Middle frontal gyrus (tissue), 1 donor: ENCODE measurements around the gene NTRK3.

Experiments
- DNase-seq: peaks from one replicate; pipeline ENCODE4 v3.0.0-alpha.2; 2015; ENCODE audit warnings: low spot score; ENCODE audit errors: extremely low spot score

The NTRK3 gene

GRCh38 chr15:88258093-88258641 lies 1.6 kb upstream of the NTRK3 start:
- no peak for DNase-seq

- no peak for DNase-seq
Observed at GRCh38 chr15:88257311-88258092, 963 bp upstream of the NTRK3 start.

- no peak for DNase-seq
Observed at GRCh38 chr15:88255484-88256278, 858 bp downstream of the NTRK3 start.

GRCh38 chr15:88255087-88255483 lies 1.5 kb downstream of the NTRK3 start:
- DNase-seq: no peak

- DNase-seq: no peak
Observed at GRCh38 chr15:88252441-88252840, 4.1 kb downstream of the NTRK3 start.

GRCh38 chr15:88250826-88251225 lies 5.7 kb downstream of the NTRK3 start:
- DNase-seq: no peak

GRCh38 chr15:88249220-88249619 lies 7.3 kb downstream of the NTRK3 start:
- no peak for DNase-seq

GRCh38 chr15:88247914-88248313 lies 8.6 kb downstream of the NTRK3 start:
- DNase-seq: no peak

GRCh38 chr15:88246666-88247446 lies 9.7 kb downstream of the NTRK3 start:
- peak; percentile 69 for DNase-seq

- no peak for DNase-seq
Observed at GRCh38 chr15:88246081-88246480, 10.5 kb downstream of the NTRK3 start.

GRCh38 chr15:88243895-88244787 lies 12.4 kb downstream of the NTRK3 start:
- DNase-seq: no peak

GRCh38 chr15:88242586-88243555 lies 13.7 kb downstream of the NTRK3 start:
- no peak for DNase-seq

- no peak for DNase-seq
Observed at GRCh38 chr15:88241461-88241860, 15.1 kb downstream of the NTRK3 start.

- DNase-seq: no peak
Observed at GRCh38 chr15:88241060-88241459, 15.5 kb downstream of the NTRK3 start.

GRCh38 chr15:88239594-88239993 lies 16.9 kb downstream of the NTRK3 start:
- no peak for DNase-seq

GRCh38 chr15:88238618-88239430 lies 17.7 kb downstream of the NTRK3 start:
- no peak for DNase-seq

GRCh38 chr15:88234711-88235110 lies 21.8 kb downstream of the NTRK3 start:
- no peak for DNase-seq

- no peak for DNase-seq
Observed at GRCh38 chr15:88233921-88234320, 22.6 kb downstream of the NTRK3 start.
